Right lobe of liver (tissue), 6 donors: ENCODE data around the gene AGTPBP1. TPM values are rescaled to one million over a fixed set of nuclear protein-coding genes. Genes with fewer than 3 reads are reported as not detected.

ENCODE experiments used
- ATAC-seq, 4 donors: fragments of 200-7000 bp; cut with Tn5 transposase; one replicate each; pipeline ENCODE4 v1.9.1; 2020; ENCODE audit warnings: mild to moderate bottlenecking in 4 of 4, moderate library complexity in 4 of 4
- DNase-seq, 3 donors: peaks; one replicate each; pipeline ENCODE4 v3.0.0-alpha.2; 2020
- H3K27ac ChIP-seq, 3 donors: fragments of 200-600 bp; one replicate each; pipeline ENCODE4 v1.8.0; 2022
- H3K27me3 ChIP-seq, 2 donors: fragments of 200-600 bp; one replicate each; pipeline ENCODE4 v1.8.0; 2022
- H3K36me3 ChIP-seq, 4 donors: fragments of 200-600 bp; sonication (generic) in 1 of 4; one replicate each; pipeline versions ENCODE4 v1.5.1 to v1.8.0; 2017 to 2022; ENCODE audit warnings: control low read depth in 1 of 4
- H3K4me1 ChIP-seq, 4 donors: fragments of 200-600 bp; sonication (generic) in 1 of 4; one replicate each; pipeline versions ENCODE4 v1.5.1 to v1.8.0; 2017 to 2022; ENCODE audit warnings: control low read depth in 1 of 4
- H3K4me3 ChIP-seq, 3 donors: fragments of 200-600 bp; one replicate each; pipeline ENCODE4 v1.8.0; 2022
- H3K9me3 ChIP-seq, 4 donors: fragments of 200-600 bp; sonication (generic) in 1 of 4; one replicate each; pipeline versions ENCODE4 v1.5.1 to v1.8.0; 2017 to 2022; ENCODE audit warnings: control low read depth in 1 of 4
- POLR2A ChIP-seq: fragments of 450-650 bp; IDR thresholded peaks from one replicate; pipeline ENCODE4 v1.6.1; 2017; ENCODE audit warnings: antibody characterized with exemption, mild to moderate bottlenecking
- WGBS: methylation state at CpG from one replicate; pipeline ENCODE4 v1.1.6; 2018; ENCODE audit warnings: low coverage, low lambda C conversion rate; ENCODE audit not compliant: insufficient coverage; ENCODE audit errors: missing lambda C conversion rate; 5-methylcytosine and 5-hydroxymethylcytosine counted together
- intact Hi-C, 2 donors: fragments of 100-400 bp; cut with DNase I; formaldehyde crosslinking; loops; one replicate each; pipeline versions ENCODE4 v1.11.2 to v1.14.1; 2022
- total RNA-seq, 6 experiments: library from RNA; depleted of rRNA in 2 of 6; stranded (reverse); fragments of >200 nt in 2 of 6; fragmentation: NEBNext Ultra II Directional in 3 of 6; extraction: Animal tissue kit (Norgen Biotek cat#: 25700) in 3 of 6; gene quantifications; one replicate each; pipeline versions ENCODE4 v1.1.0 to v1.2.4, GENCODE V29; 2016 to 2023
- TF ChIP-seq, protein P1 (sequence below), 4 donors: fragments of 200-600 bp in 3 of 4; fragments of 450-650 bp in 1 of 4; IDR thresholded peaks; one replicate each; pipeline versions ENCODE4 v1.5.1 to v1.8.0; 2016 to 2022; ENCODE audit warnings: antibody characterized with exemption in 4 of 4, mild to moderate bottlenecking in 2 of 4
- donor health status: DM: no; HTN: yes; CAD: no.
- donor health status: DM: no; HTN: no; CAD: no.
- donor health status: DM: no; HTN: no; CAD: no.
- donor health status: DM: no; HTN: yes; CAD: no.
- donor health status: DM: no; HTN: yes; CAD: no.

The AGTPBP1 gene
- total RNA-seq, 6 experiments from 2014 or later: 5.1 to 7.7 (median 6.5) TPM

GRCh38 chr9:85647571-85647970 is 94.2 kb downstream of the AGTPBP1 start:
- ATAC-seq (no peak), DNase-seq (no peak)
- Histone ChIP-seq H3K36me3 (no peaks in the 10 kb centered on the region), H3K27me3 (no peaks in the 10 kb centered on the region), H3K9me3 (no peaks in the 10 kb centered on the region), H3K4me3 (no peak overlapping the region), H3K27ac (no peak overlapping the region), H3K4me1 (no peaks in the 10 kb centered on the region)
- 83% methylated on average over 1 of the region's 1 CpG for WGBS
- intact Hi-C loops: no loop called here
- TF ChIP-seq POLR2A: no peak

DNA sequence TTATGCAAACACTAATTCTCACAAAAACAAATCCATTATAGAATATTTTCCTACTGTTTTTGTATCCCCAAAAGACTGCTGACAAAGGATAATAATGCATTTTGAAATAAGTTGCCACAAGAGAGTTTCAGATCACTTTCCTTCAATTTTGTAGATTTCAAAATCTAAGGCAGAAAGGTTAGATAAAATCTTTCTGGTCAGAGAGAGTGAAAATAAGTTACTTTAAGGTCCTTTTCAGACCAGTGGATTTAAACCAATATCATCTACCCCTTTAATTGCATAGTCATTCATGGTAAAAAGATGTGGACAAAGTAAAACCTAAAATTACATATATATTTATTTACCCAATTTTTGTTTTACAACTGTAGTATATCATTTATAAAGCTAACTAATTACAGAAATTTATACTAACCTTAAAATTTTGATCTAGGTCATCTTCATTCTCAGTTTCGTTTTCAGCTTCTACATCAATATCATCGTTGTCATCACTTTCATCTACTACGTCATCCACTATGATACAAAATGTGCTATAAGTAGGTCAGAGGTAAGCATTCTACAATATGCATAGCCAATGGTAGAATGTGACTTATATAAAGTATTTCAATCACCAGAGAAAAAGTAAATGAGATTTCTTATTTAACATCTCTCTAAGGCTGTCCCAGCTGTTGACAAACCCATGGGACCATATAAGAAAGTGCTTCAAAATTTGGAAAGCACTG is 95.7 kb downstream of the AGTPBP1 start:
- H3K27me3 ChIP-seq: no peaks in the 10 kb centered on the region
- no peaks in the 10 kb centered on the region for H3K36me3 ChIP-seq
- H3K4me3 ChIP-seq: no peak overlapping the region
- ATAC-seq (no peak), DNase-seq (no peak)
- WGBS: 86% methylated on average over 3 of the region's 3 CpGs
- no peak for TF ChIP-seq POLR2A
- TF ChIP-seq, protein P1, sequence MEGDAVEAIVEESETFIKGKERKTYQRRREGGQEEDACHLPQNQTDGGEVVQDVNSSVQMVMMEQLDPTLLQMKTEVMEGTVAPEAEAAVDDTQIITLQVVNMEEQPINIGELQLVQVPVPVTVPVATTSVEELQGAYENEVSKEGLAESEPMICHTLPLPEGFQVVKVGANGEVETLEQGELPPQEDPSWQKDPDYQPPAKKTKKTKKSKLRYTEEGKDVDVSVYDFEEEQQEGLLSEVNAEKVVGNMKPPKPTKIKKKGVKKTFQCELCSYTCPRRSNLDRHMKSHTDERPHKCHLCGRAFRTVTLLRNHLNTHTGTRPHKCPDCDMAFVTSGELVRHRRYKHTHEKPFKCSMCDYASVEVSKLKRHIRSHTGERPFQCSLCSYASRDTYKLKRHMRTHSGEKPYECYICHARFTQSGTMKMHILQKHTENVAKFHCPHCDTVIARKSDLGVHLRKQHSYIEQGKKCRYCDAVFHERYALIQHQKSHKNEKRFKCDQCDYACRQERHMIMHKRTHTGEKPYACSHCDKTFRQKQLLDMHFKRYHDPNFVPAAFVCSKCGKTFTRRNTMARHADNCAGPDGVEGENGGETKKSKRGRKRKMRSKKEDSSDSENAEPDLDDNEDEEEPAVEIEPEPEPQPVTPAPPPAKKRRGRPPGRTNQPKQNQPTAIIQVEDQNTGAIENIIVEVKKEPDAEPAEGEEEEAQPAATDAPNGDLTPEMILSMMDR (IDR thresholded peaks at IDR 0.05): no peak
- no peaks in the 10 kb centered on the region for H3K9me3 ChIP-seq
- H3K27ac ChIP-seq: no peak overlapping the region
- no peaks in the 10 kb centered on the region for H3K4me1 ChIP-seq
- intact Hi-C loops: no loop called here

DNA sequence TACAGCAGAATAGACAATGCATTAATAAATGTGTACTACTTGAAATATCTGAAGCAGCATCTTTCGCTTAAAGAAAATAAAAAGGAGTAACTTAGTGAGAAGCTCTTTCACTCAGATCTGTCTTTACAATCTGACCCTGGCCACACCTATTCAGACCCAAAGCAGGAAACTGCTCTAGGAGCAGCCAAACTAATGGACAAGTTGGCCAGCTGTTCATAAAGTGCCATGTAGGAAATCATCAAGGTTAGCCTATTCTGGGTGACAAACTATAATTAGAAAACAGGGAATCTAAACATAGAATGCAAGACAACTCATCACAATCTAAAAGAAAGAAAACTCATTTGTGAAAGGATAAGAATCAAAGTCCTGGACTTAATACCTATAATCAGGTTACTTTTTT is 101.3 kb downstream of the AGTPBP1 start:
- WGBS: 70% methylated on average over 1 of the region's 1 CpG
- DNase-seq (no peak), ATAC-seq (no peak)
- Histone ChIP-seq H3K27me3 (no peaks in the 10 kb centered on the region), H3K4me3 (no peak overlapping the region), H3K36me3 (no peaks in the 10 kb centered on the region), H3K9me3 (no peaks in the 10 kb centered on the region), H3K27ac (no peak overlapping the region), H3K4me1 (no peaks in the 10 kb centered on the region)
- TF ChIP-seq, protein P1 (IDR thresholded peaks at IDR 0.05): no peak
- TF ChIP-seq POLR2A: no peak
- intact Hi-C loops: no loop called here

DNA sequence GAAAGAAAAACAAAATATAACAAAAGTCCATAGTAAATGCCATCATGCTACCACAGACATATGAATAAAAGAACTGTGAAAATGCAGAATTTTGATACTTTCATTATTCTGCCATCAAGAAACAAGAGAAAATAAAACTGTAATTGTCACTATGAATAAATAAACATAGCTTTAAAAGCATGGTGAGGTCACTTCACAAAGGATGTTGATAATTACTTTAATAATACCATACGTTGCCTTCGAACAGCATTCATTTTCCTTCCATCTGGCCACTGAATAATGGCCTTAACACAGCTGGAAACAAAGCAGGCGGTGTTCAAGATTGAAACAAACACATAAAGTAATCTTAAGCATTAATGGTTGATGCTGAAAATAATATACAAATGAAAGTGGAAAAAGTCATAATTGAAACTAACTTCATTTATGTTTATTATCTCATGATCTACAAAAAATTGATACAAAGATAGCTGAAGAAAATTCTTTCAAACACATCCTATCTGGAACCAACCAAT is 102.0 kb downstream of the AGTPBP1 start:
- Histone ChIP-seq H3K27ac (no peak overlapping the region), H3K36me3 (no peaks in the 10 kb centered on the region), H3K27me3 (no peaks in the 10 kb centered on the region), H3K9me3 (no peaks in the 10 kb centered on the region), H3K4me3 (no peak overlapping the region), H3K4me1 (no peaks in the 10 kb centered on the region)
- intact Hi-C loops: no loop called here
- TF ChIP-seq POLR2A: no peak
- TF ChIP-seq, protein P1 (IDR thresholded peaks at IDR 0.05): no peak
- ATAC-seq: no peak
- no peak for DNase-seq
- 95% methylated on average over 3 of the region's 3 CpGs for WGBS

DNA sequence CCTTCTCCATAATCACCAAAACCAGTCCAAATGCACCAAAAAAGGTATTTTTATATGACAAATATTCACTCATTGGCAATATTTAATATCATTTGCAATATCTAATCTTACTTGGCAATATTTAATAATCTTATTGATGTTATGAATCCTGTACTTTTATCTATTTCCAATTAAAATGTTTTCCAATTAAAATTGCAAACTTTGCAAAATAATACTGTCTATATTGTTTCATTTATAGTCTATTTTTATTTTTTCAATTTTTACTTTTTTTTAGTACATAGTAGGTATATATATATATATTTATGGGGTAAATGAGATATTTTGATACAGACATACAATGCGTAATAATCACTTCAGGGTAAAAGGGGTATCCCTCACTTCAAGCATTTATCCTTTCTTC is 109.9 kb downstream of the AGTPBP1 start:
- Histone ChIP-seq H3K27me3 (no peaks in the 10 kb centered on the region), H3K4me1 (no peaks in the 10 kb centered on the region), H3K27ac (no peak overlapping the region), H3K9me3 (no peaks in the 10 kb centered on the region), H3K4me3 (no peak overlapping the region), H3K36me3 (no peaks in the 10 kb centered on the region)
- no peak for DNase-seq
- intact Hi-C loops: no loop called here
- WGBS: 88% methylated on average over 1 of the region's 1 CpG
- ATAC-seq: no peak
- TF ChIP-seq POLR2A: no peak
- TF ChIP-seq, protein P1 (IDR thresholded peaks at IDR 0.05): no peak
